Retinal pigment epithelial cell (primary cell): ENCODE results near the gene CPZ.
A peak's percentile ranks its signal among the peaks of the same experiment; 100 is the strongest.

Experiments
- DNase-seq: peaks from one replicate; pipeline ENCODE4 v3.0.0-alpha.2; 2010; ENCODE audit warnings: low read depth
- H3K4me3 ChIP-seq: 2 replicates; pipeline ENCODE4 v1.5.1; 2011; ENCODE audit warnings: mild to moderate bottlenecking, low read length, control low read depth, moderate library complexity
- CTCF ChIP-seq: conservative IDR thresholded peaks from 2 replicates; pipeline ENCODE4 v1.5.1; 2011; ENCODE audit warnings: low read depth, low read length, control low read depth, inconsistent platforms

Gene CPZ

GRCh38 chr4:8586246-8586645, 6.3 kb upstream of the CPZ start:
- H3K4me3 ChIP-seq = no peak overlapping the region
- TF ChIP-seq CTCF = no peak
- DNase-seq = no peak

GRCh38 chr4:8586671-8587468, 5.7 kb upstream of the CPZ start:
- no peak overlapping the region for H3K4me3 ChIP-seq
- TF ChIP-seq CTCF = peak; percentile 35
- DNase-seq = no peak

- DNase-seq = no peak
- no peak for TF ChIP-seq CTCF
Observed at GRCh38 chr4:8587469-8588195, 4.9 kb upstream of the CPZ start.

DNA sequence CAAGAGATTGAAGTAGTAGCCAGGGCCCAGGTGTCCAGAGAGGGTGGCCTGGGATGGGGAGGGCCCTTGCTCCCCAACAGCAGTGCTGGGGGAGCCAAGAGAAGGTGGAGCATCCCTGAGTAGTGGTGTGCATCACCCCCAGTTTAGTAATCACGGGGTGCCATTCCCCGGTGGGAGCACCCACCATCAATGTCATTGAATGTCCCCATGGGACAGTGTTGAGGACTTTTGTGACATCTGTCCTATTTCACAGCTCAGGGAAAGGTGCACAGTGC, 4.4 kb upstream of the CPZ start:
- TF ChIP-seq CTCF = no peak
- H3K4me3 ChIP-seq = no peak overlapping the region
- DNase-seq = no peak

More at GRCh38 chr4:8587469-8588195, 4.9 kb upstream of the CPZ start:
- no peak overlapping the region for H3K4me3 ChIP-seq

- H3K4me3 ChIP-seq = no peak overlapping the region
- DNase-seq = no peak
- no peak for TF ChIP-seq CTCF
Observed at GRCh38 chr4:8589336-8589735, 3.2 kb upstream of the CPZ start.

DNA sequence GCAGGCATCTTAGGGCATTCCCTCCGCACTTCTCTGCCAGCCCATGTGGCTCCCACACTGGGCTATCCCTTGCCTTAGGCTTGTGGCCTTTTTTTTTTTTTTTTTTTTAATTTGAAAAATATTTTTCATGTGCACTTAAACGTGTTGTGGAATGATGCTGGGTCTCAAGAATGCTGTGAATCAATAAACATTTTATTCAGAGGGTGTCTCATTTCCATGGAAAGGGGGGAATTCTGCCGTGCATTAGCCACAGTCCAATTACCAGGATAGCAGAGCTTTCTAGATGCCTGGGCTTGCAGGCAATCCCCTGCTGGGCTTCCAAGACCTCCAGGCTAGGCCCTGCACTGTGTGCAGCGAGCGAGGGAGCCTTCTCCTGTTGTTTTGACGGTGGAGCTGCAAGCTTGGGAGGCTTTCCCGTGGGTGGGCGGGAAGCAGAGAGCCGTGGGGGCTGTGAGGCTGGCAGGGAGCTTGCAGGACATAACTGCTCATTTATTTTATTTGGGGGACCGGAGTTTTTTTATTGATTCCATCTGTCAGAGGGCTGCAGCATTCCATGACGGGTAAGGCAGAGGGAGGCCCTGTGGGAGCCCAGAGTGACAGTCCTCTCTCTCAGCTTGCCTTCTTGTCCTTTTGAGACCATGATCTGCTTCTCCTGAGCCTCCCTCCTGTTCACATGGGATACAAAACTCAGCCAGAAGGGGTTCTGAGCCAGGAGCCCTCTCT, 2.6 kb upstream of the CPZ start:
- no peak for TF ChIP-seq CTCF
- no peak overlapping the region for H3K4me3 ChIP-seq
- no peak for DNase-seq
